HFFc6 (cell line): Measurements from ENCODE around the gene PPARGC1A. TPM values are rescaled to one million over a fixed set of nuclear protein-coding genes. Genes with fewer than 3 reads are reported as not detected.

Source experiments
- DNase-seq: peaks from one replicate; pipeline ENCODE4 v3.0.0-alpha.2; 2018
- H3K27ac Mint-ChIP-seq: 2 replicates; pipeline ENCODE4 v1.8.0; 2020; ENCODE audit warnings: mild to moderate bottlenecking, mixed read lengths
- H3K27me3 Mint-ChIP-seq: 2 replicates; pipeline ENCODE4 v1.8.0; 2021; ENCODE audit warnings: mild to moderate bottlenecking, moderate library complexity, mixed read lengths; ENCODE audit not compliant: insufficient read depth
- H3K36me3 Mint-ChIP-seq: 2 replicates; pipeline ENCODE4 v1.8.0; 2021; ENCODE audit warnings: low read depth, mixed read lengths
- H3K4me1 Mint-ChIP-seq: 2 replicates; pipeline ENCODE4 v1.8.0; 2020; ENCODE audit warnings: low read depth, mixed read lengths
- H3K4me3 Mint-ChIP-seq: 2 replicates; pipeline ENCODE4 v1.8.0; 2020; ENCODE audit warnings: mild to moderate bottlenecking, moderate library complexity, mixed read lengths
- H3K9me3 Mint-ChIP-seq: 2 replicates; pipeline ENCODE4 v1.8.0; 2020; ENCODE audit warnings: mild to moderate bottlenecking, mixed read lengths
- total RNA-seq, 6 experiments: library from RNA; stranded (reverse); fragmentation: NEBNext Ultra II Directional; extraction: Animal tissue kit (Norgen Biotek cat#: 25700); gene quantifications; 2 replicates in 1 of 6; 3 replicates in 5 of 6; pipeline ENCODE4 v1.2.3, GENCODE V29; 2021
- TF ChIP-seq, protein P1 (sequence below): fragments of 200-600 bp; sonication (generic); IDR thresholded peaks from 2 replicates; pipeline ENCODE4 v1.5.0; 2021; ENCODE audit warnings: antibody characterized with exemption, mild to moderate bottlenecking

PPARGC1A gene
- total RNA-seq, 6 experiments from 2014 or later: not detected

DNA sequence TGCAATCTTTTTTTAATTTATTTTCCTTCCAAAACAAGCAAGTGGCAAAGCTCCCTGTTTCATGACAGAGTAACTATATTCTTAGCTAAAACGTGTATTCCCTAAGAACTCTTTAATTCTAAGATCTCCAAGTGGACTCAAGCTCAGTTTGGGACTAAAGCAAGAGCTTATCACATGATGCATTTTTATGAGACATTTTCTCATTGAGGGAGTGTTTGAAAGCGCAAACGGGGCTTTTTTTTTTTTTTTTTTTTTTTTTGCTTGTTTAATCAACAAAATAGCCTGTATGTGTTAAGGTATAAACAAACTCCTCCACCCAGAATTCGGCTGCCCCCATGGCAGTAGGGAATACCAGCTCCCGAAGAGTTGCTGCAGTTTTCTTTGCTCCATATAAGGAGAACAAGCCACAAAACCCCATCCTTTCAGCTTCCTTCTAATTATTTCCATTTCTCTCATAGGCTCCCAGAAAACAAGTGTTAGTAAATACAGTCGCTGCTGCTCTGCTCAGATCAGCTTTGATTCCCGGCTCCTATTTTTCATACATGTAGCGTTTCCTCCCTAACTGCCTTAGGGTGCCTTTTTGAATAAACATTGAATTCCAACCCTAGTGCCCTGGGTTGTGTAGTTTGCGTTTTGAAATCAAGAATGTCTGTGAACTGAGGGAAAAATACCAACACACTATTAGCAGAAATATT is 669 bp upstream of the PPARGC1A start:
- TF ChIP-seq, protein P1, sequence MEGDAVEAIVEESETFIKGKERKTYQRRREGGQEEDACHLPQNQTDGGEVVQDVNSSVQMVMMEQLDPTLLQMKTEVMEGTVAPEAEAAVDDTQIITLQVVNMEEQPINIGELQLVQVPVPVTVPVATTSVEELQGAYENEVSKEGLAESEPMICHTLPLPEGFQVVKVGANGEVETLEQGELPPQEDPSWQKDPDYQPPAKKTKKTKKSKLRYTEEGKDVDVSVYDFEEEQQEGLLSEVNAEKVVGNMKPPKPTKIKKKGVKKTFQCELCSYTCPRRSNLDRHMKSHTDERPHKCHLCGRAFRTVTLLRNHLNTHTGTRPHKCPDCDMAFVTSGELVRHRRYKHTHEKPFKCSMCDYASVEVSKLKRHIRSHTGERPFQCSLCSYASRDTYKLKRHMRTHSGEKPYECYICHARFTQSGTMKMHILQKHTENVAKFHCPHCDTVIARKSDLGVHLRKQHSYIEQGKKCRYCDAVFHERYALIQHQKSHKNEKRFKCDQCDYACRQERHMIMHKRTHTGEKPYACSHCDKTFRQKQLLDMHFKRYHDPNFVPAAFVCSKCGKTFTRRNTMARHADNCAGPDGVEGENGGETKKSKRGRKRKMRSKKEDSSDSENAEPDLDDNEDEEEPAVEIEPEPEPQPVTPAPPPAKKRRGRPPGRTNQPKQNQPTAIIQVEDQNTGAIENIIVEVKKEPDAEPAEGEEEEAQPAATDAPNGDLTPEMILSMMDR: no peak
- H3K36me3 Mint-ChIP-seq: no peaks in the 10 kb centered on the region
- H3K27ac Mint-ChIP-seq: no peak overlapping the region
- peaks cover 16% of the 10 kb centered on the region; the same call in 1 of the 2 replicates for H3K4me1 Mint-ChIP-seq
- no peaks in the 10 kb centered on the region for H3K27me3 Mint-ChIP-seq
- no peak overlapping the region for H3K4me3 Mint-ChIP-seq
- DNase-seq: no peak
- peaks cover 7% of the 10 kb centered on the region; the same call in 1 of the 2 replicates for H3K9me3 Mint-ChIP-seq

DNA sequence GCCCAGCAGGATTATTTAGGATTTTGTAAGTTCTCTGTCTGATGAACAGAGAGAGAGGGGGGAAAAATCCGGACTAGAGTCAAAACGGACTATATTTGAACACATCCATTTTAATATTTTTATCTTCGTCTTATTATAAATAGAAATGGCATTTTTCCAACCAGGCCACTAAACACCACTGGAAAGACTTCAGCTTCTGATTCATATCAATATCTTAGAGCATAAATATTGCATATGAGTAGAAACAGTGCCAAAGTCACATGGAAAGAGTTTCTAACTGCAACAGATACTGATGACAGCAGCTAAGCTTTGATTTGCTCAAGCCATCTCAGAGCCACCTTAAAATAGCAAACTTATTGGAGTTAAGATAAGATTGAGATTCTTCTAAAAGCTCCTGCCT is 456 bp downstream of the PPARGC1A start:
- Mint-ChIP-seq H3K27ac (no peak overlapping the region), H3K36me3 (no peaks in the 10 kb centered on the region), H3K9me3 (peaks cover 7% of the 10 kb centered on the region; the same call in 1 of the 2 replicates), H3K27me3 (no peaks in the 10 kb centered on the region), H3K4me1 (peaks cover 16% of the 10 kb centered on the region; the same call in 1 of the 2 replicates), H3K4me3 (peak overlapping the region; percentile 83)
- DNase-seq: no peak
- TF ChIP-seq, protein P1: no peak

DNA sequence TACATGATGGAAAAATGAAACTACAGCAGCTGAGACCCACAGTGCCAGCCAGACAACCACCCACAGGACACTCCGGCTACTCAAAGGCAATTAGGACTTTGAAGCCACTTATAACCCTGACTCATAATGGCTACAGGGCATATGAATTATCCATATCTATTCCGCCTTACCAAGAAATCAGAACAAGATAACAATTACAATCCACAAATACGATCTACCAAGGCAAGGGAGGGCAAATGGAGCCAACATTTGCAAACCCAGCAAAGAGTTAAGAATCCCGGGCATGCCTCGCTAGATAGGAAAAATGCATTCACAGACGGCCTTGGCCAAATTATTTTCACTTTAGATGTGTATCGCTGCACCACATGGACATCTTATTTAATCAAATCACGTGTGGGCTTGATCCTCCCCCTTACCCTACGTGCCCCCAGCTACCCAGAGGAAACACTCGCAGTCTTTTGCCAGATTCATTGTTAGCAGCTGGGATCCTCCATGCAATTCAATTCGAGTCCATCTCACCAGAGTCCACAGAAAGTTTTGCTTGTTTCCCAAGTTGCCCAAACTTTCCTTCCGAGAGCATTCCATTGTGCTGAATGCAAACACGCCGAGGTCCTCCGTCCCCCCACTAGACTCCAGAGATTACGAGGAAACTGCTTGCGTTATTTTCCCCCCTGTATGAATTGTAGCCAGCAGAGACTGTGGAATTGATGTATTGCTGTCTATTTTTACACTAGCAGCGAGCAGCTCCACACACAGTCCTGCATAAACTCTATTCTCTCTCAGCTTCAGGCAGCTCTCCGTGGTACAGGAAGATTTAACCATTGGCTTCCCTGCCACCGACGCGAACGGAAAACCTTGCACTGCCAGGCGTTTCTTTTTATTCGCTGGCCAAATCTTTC is 1.2 kb downstream of the PPARGC1A start:
- Mint-ChIP-seq H3K4me1 (peaks cover 16% of the 10 kb centered on the region; the same call in 1 of the 2 replicates), H3K27me3 (no peaks in the 10 kb centered on the region), H3K36me3 (no peaks in the 10 kb centered on the region), H3K9me3 (peaks cover 7% of the 10 kb centered on the region; the same call in 1 of the 2 replicates), H3K27ac (no peak overlapping the region), H3K4me3 (peak overlapping the region; percentile 83)
- no peak for DNase-seq
- TF ChIP-seq, protein P1: no peak

DNA sequence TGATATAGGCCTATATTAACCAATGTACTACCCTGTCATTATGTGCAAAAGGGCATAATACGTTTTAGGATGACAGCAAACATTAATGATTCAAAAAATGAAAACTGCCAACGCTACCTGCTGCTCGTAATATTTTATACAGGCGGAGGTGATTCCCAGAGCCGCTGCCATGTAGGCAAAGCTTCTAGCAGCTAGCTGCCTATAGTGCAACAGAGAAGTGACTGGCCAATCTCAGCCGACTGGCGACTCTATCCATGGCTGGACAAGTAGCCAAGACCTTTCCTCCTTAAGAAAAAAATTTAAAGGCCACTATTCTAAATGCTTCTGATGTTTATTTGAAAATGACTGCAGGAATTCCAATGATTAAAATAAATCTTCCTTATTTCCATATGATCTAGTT is 1.9 kb downstream of the PPARGC1A start:
- DNase-seq: no peak

DNA sequence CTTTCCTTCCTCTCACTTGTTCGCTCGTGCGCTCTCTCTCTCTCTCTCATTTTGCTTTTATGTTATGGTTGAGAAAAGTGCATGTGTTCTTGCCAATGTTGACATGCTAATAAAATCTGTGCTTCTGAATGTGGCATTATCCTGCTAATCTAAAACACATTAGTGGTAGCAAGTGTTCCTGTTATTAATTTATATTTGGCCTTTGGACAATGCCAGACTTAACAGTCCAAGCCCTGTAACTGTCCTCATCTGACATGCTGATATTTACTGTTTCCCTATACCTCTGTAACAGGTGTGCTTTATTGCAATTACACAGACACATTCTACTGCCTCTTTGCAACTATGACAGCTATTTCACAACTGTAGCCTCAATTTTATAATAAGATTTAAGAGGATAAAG is 2.7 kb downstream of the PPARGC1A start:
- TF ChIP-seq, protein P1: no peak
- Mint-ChIP-seq H3K27me3 (no peaks in the 10 kb centered on the region), H3K27ac (no peak overlapping the region), H3K9me3 (peaks cover 3% of the 10 kb centered on the region; the same call in 1 of the 2 replicates), H3K36me3 (no peaks in the 10 kb centered on the region), H3K4me1 (peaks cover 16% of the 10 kb centered on the region; the same call in 1 of the 2 replicates), H3K4me3 (no peak overlapping the region)
- DNase-seq: no peak

More for the DNA sequence above, 1.9 kb downstream of the PPARGC1A start:
- H3K9me3 Mint-ChIP-seq: peaks cover 7% of the 10 kb centered on the region; the same call in 1 of the 2 replicates
- peaks cover 16% of the 10 kb centered on the region; the same call in 1 of the 2 replicates for H3K4me1 Mint-ChIP-seq
- H3K36me3 Mint-ChIP-seq: no peaks in the 10 kb centered on the region
- H3K4me3 Mint-ChIP-seq: peak overlapping the region; percentile 83
- TF ChIP-seq, protein P1: no peak
- no peaks in the 10 kb centered on the region for H3K27me3 Mint-ChIP-seq
- no peak overlapping the region for H3K27ac Mint-ChIP-seq
